Suprapubic skin (tissue), 4 donors: ENCODE data around the gene FBRSL1. TPM values are rescaled to one million over a fixed set of nuclear protein-coding genes. Genes with fewer than 3 reads are reported as not detected.

Source experiments
- DNase-seq, 2 donors: peaks; one replicate each; pipeline ENCODE4 v3.0.0-alpha.2; 2019; ENCODE audit warnings: low spot score in 2 of 2
- H3K27ac ChIP-seq: fragments of 200-600 bp; sonication (generic); one replicate; pipeline ENCODE4 v1.5.1; 2019
- H3K27me3 ChIP-seq: fragments of 200-600 bp; sonication (generic); one replicate; pipeline ENCODE4 v1.5.1; 2019
- H3K36me3 ChIP-seq: fragments of 200-600 bp; sonication (generic); one replicate; pipeline ENCODE4 v1.5.1; 2019
- H3K4me1 ChIP-seq: fragments of 200-600 bp; sonication (generic); one replicate; pipeline ENCODE4 v1.5.1; 2019
- H3K4me3 ChIP-seq: fragments of 200-600 bp; sonication (generic); one replicate; pipeline ENCODE4 v1.5.1; 2019; ENCODE audit warnings: mild to moderate bottlenecking
- H3K9me3 ChIP-seq: fragments of 200-600 bp; sonication (generic); one replicate; pipeline ENCODE4 v1.5.1; 2019
- EP300 ChIP-seq: sonication (generic); formaldehyde crosslinking; IDR thresholded peaks from one replicate; pipeline ENCODE4 v1.6.1; 2017; ENCODE audit warnings: antibody characterized with exemption
- POLR2A ChIP-seq, 2 donors: fragments of 450-650 bp; IDR thresholded peaks; one replicate each; pipeline ENCODE4 v1.6.1; 2017; ENCODE audit warnings: antibody characterized with exemption in 2 of 2, mild to moderate bottlenecking in 2 of 2, moderate library complexity in 2 of 2
- POLR2AphosphoS5 ChIP-seq, 3 donors: sonication (generic); formaldehyde crosslinking; IDR thresholded peaks; one replicate each; pipeline ENCODE4 v1.6.1; 2017; ENCODE audit warnings: antibody characterized with exemption in 3 of 3
- WGBS: methylation state at CpG from one replicate; pipeline ENCODE4 v1.1.5; 2018; 5-methylcytosine and 5-hydroxymethylcytosine counted together
- total RNA-seq, 4 donors: library from RNA; depleted of rRNA; stranded (reverse); fragments of >200 nt; gene quantifications; one replicate each; pipeline ENCODE4 v1.1.0, GENCODE V29; 2016
- TF ChIP-seq, protein P1 (sequence below), 2 donors: fragments of 200-600 bp in 1 of 2; fragments of 450-650 bp in 1 of 2; sonication (generic) in 1 of 2; IDR thresholded peaks; one replicate each; pipeline ENCODE4 v1.5.1; 2016 to 2019; ENCODE audit warnings: antibody characterized with exemption in 2 of 2, mild to moderate bottlenecking in 1 of 2, moderate library complexity in 1 of 2

The FBRSL1 gene
- total RNA-seq, 4 donors from 2014 or later, result 26.0 to 33.7 (median 27.2) TPM

DNA sequence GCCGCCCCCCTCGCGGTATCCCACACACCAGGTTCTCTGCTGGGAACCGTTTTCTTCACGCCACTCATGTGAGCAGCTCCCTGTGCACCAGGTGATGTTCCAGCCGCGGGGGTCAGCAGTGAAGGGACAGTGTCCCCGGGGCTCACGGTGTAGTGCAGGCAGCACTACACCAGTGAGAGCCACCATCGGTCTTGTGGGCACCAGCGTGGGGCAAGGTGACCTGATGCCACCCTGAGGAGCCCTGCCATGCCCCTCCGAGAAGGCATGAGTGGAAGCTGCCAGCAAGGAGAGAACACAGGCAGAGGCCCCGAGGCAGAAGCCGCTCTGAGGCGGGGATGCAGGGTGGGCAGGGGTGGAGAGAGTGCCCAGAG, 11.5 kb upstream of the FBRSL1 start:
- no peak overlapping the region for H3K4me3 ChIP-seq
- peaks cover 37% of the 10 kb centered on the region for H3K27me3 ChIP-seq
- no peaks in the 10 kb centered on the region for H3K9me3 ChIP-seq
- H3K4me1 ChIP-seq, result no peaks in the 10 kb centered on the region
- H3K36me3 ChIP-seq, result no peaks in the 10 kb centered on the region
- H3K27ac ChIP-seq, result no peak overlapping the region
- WGBS, result 93% methylated on average over 5 of the region's 15 CpGs
- DNase-seq, result no peak
- TF ChIP-seq POLR2A (IDR thresholded peaks at IDR 0.05) (no peak), POLR2AphosphoS5 (IDR thresholded peaks at IDR 0.05) (no peak), EP300 (no peak)
- TF ChIP-seq, protein P1, sequence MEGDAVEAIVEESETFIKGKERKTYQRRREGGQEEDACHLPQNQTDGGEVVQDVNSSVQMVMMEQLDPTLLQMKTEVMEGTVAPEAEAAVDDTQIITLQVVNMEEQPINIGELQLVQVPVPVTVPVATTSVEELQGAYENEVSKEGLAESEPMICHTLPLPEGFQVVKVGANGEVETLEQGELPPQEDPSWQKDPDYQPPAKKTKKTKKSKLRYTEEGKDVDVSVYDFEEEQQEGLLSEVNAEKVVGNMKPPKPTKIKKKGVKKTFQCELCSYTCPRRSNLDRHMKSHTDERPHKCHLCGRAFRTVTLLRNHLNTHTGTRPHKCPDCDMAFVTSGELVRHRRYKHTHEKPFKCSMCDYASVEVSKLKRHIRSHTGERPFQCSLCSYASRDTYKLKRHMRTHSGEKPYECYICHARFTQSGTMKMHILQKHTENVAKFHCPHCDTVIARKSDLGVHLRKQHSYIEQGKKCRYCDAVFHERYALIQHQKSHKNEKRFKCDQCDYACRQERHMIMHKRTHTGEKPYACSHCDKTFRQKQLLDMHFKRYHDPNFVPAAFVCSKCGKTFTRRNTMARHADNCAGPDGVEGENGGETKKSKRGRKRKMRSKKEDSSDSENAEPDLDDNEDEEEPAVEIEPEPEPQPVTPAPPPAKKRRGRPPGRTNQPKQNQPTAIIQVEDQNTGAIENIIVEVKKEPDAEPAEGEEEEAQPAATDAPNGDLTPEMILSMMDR (IDR thresholded peaks at IDR 0.05), result no peak

DNA sequence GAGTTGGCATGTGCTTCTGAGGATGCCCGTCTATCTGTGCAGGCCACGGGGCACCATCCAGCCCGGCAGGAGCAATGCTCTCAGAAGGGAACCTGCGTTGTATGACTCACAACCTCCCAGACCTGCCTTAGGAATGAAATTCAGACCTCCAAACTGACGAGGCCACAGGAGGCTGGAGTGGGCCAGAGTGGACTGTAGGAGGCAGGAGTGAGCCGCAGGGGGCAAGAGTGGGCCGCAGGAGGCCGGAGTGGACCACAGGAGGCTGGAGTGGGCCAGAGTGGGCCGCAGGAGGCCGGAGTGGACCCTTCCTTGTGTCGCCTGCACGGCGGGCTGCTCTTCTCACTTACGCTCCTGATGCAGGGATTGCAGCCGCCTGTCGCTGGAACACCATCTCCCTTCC, 11.1 kb upstream of the FBRSL1 start:
- no peaks in the 10 kb centered on the region for H3K4me1 ChIP-seq
- no peaks in the 10 kb centered on the region for H3K9me3 ChIP-seq
- no peak overlapping the region for H3K27ac ChIP-seq
- peaks cover 37% of the 10 kb centered on the region for H3K27me3 ChIP-seq
- WGBS, result 93% methylated on average over 14 of the region's 16 CpGs
- no peak for TF ChIP-seq POLR2A (IDR thresholded peaks at IDR 0.05)
- TF ChIP-seq, protein P1 (IDR thresholded peaks at IDR 0.05), result no peak
- TF ChIP-seq POLR2AphosphoS5 (IDR thresholded peaks at IDR 0.05), result no peak
- TF ChIP-seq EP300, result no peak
- H3K4me3 ChIP-seq, result no peak overlapping the region
- H3K36me3 ChIP-seq, result no peaks in the 10 kb centered on the region
- no peak for DNase-seq

DNA sequence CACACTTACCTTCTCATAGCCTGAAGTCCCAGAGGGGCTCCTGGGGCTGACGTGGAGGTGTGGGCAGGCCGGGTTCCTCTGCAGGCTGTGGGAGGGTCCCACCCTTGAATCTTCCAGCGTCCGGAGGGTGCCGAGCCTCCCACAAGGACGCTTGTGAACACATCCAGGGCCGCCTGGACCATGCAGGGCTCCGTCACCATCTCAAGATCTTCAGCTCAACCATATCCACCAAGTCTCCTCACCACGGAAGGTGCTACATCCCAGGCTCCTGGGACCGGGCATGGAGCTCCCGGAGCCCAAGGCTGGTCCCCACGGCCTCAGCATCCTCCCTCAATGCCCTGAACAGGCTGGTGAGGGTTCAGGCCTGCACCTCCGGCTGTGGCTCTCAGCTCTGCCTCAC, 10.7 kb upstream of the FBRSL1 start:
- DNase-seq, result no peak
- TF ChIP-seq POLR2A (IDR thresholded peaks at IDR 0.05), result no peak
- TF ChIP-seq, protein P1 (IDR thresholded peaks at IDR 0.05), result no peak
- TF ChIP-seq EP300, result no peak
- TF ChIP-seq POLR2AphosphoS5 (IDR thresholded peaks at IDR 0.05), result no peak
- H3K4me1 ChIP-seq, result no peaks in the 10 kb centered on the region
- H3K4me3 ChIP-seq, result no peak overlapping the region
- H3K27ac ChIP-seq, result no peak overlapping the region
- H3K27me3 ChIP-seq, result peaks cover 37% of the 10 kb centered on the region
- 100% methylated on average over 2 of the region's 13 CpGs for WGBS
- no peaks in the 10 kb centered on the region for H3K36me3 ChIP-seq
- H3K9me3 ChIP-seq, result no peaks in the 10 kb centered on the region

DNA sequence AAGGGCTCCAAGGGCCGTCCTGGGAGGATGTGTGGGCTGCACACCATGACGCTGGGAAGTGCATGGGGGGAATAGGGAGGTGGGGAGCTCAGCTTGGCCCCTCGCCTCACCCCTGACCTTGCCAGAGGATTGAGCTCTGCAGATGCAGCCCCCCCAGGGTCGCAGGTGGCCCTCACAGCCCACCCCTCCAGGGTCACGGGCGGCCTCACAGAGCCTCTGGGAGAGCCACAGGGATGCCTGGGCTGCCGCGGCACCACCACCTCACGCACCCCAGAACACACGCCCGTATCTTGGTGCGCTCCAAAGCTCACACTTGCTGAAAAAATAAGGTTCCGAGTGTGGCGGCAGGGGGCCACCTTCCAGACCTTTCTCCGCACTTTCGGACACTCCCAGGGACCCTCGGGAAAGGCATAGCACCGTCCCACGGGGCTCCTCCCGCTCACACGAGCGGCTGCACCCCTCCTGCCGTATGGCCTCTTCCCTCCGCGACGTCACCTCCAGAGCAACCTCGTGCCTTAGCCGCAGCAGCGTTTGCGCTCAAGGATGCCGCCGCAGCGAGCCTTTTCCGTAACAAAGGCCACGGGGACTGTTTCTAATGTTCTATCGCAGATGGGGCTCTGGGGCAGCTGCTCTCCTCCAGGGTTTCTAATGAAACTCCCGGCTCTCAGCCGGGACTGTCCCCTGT, 9.9 kb upstream of the FBRSL1 start:
- H3K4me3 ChIP-seq, result no peak overlapping the region
- DNase-seq, result no peak
- no peaks in the 10 kb centered on the region for H3K36me3 ChIP-seq
- peaks cover 37% of the 10 kb centered on the region for H3K27me3 ChIP-seq
- WGBS, result 84% methylated on average over 11 of the region's 38 CpGs
- TF ChIP-seq POLR2A (IDR thresholded peaks at IDR 0.05) (no peak), EP300 (no peak), POLR2AphosphoS5 (IDR thresholded peaks at IDR 0.05) (no peak)
- TF ChIP-seq, protein P1 (IDR thresholded peaks at IDR 0.05), result no peak
- H3K9me3 ChIP-seq, result no peaks in the 10 kb centered on the region
- no peak overlapping the region for H3K27ac ChIP-seq
- H3K4me1 ChIP-seq, result no peaks in the 10 kb centered on the region

- Histone ChIP-seq H3K4me3 (no peak overlapping the region), H3K27me3 (peaks cover 37% of the 10 kb centered on the region), H3K27ac (no peak overlapping the region), H3K36me3 (no peaks in the 10 kb centered on the region), H3K4me1 (no peaks in the 10 kb centered on the region), H3K9me3 (no peaks in the 10 kb centered on the region)
- no peak for DNase-seq
- WGBS, result 100% methylated on average over 1 of the region's 14 CpGs
- TF ChIP-seq EP300 (no peak), POLR2AphosphoS5 (IDR thresholded peaks at IDR 0.05) (no peak), POLR2A (IDR thresholded peaks at IDR 0.05) (no peak)
- TF ChIP-seq, protein P1 (IDR thresholded peaks at IDR 0.05), result no peak
Measured at GRCh38 chr12:132480623-132481132, 9.3 kb upstream of the FBRSL1 start.
